GM23338 (cell line): ENCODE data around the gene LEP. TPM values are rescaled to one million over a fixed set of nuclear protein-coding genes. Genes with fewer than 3 reads are reported as not detected.

Experiments used
- ATAC-seq: fragments of 200-7000 bp; cut with Tn5 transposase; 3 replicates; pipeline ENCODE4 v1.9.1; 2020
- DNase-seq: peaks from one replicate; pipeline ENCODE4 v3.0.0-alpha.2; 2015; ENCODE audit warnings: low spot score
- H2AFZ ChIP-seq: fragments of 200-600 bp; sonication (generic); 2 replicates; pipeline ENCODE4 v1.8.0; 2016; ENCODE audit warnings: antibody characterized with exemption, mild to moderate bottlenecking, moderate library complexity
- H3F3A ChIP-seq: fragments of 200-600 bp; sonication (generic); replicated peaks from 2 replicates; pipeline ENCODE4 v1.8.0; 2017; ENCODE audit warnings: antibody characterized with exemption, mixed run types, low read depth
- H3K27ac ChIP-seq: fragments of 200-600 bp; sonication (generic); 2 replicates; pipeline ENCODE4 v1.6.1; 2016; ENCODE audit warnings: low read depth
- H3K27me3 ChIP-seq: fragments of 200-600 bp; sonication (generic); 2 replicates; pipeline ENCODE4 v1.8.0; 2016; ENCODE audit warnings: mild to moderate bottlenecking, mixed run types, moderate library complexity; ENCODE audit not compliant: insufficient read depth
- H3K36me3 ChIP-seq: fragments of 200-600 bp; sonication (generic); 2 replicates; pipeline ENCODE4 v1.8.0; 2016; ENCODE audit warnings: mild to moderate bottlenecking; ENCODE audit not compliant: insufficient read depth
- H3K4me1 ChIP-seq: fragments of 200-600 bp; sonication (generic); 2 replicates; pipeline ENCODE4 v1.8.0; 2016; ENCODE audit warnings: mild to moderate bottlenecking, moderate library complexity; ENCODE audit not compliant: insufficient read depth
- H3K4me2 ChIP-seq: fragments of 200-600 bp; sonication (generic); 2 replicates; pipeline ENCODE4 v1.7.1; 2017; ENCODE audit warnings: mixed run types
- H3K4me3 ChIP-seq: fragments of 200-600 bp; sonication (generic); 2 replicates; pipeline ENCODE4 v1.6.1; 2016; ENCODE audit warnings: mixed run types
- H3K79me2 ChIP-seq: fragments of 200-600 bp; sonication (generic); replicated peaks from 2 replicates; pipeline ENCODE4 v1.8.0; 2017; ENCODE audit warnings: mild to moderate bottlenecking; ENCODE audit not compliant: insufficient read depth
- H3K9me2 ChIP-seq: fragments of 200-600 bp; sonication (generic); 2 replicates; pipeline ENCODE4 v1.8.0; 2017; ENCODE audit not compliant: insufficient read depth
- H4K20me1 ChIP-seq: fragments of 200-600 bp; sonication (generic); replicated peaks from 2 replicates; pipeline ENCODE4 v1.8.0; 2017; ENCODE audit warnings: mild to moderate bottlenecking; ENCODE audit not compliant: insufficient read depth
- H3K27ac Mint-ChIP-seq: 2 replicates; pipeline ENCODE4 v1.8.0; 2020; ENCODE audit warnings: inconsistent platforms, mild to moderate bottlenecking, moderate library complexity, mixed read lengths
- H3K27me3 Mint-ChIP-seq: 3 replicates; pipeline ENCODE4 v1.8.0; 2022; ENCODE audit warnings: low read depth, mild to moderate bottlenecking, moderate library complexity, mixed read lengths, inconsistent platforms; ENCODE audit not compliant: insufficient read depth, poor library complexity
- H3K36me3 Mint-ChIP-seq: 3 replicates; pipeline ENCODE4 v1.8.0; 2021; ENCODE audit warnings: low read depth, mild to moderate bottlenecking, inconsistent platforms, moderate library complexity, mixed read lengths
- H3K4me1 Mint-ChIP-seq: 3 replicates; pipeline ENCODE4 v1.8.0; 2020; ENCODE audit warnings: mild to moderate bottlenecking, inconsistent platforms, mixed read lengths
- H3K4me3 Mint-ChIP-seq: 3 replicates; pipeline ENCODE4 v1.8.0; 2021; ENCODE audit warnings: moderate library complexity, mild to moderate bottlenecking, inconsistent platforms, mixed read lengths
- H3K9me3 Mint-ChIP-seq: 3 replicates; pipeline ENCODE4 v1.8.0; 2020; ENCODE audit warnings: moderate library complexity, mild to moderate bottlenecking, inconsistent platforms, mixed read lengths
- CREB1 ChIP-seq: fragments of 250-450 bp; sonication (Bioruptor Pico); IDR thresholded peaks from 2 replicates; pipeline ENCODE4 v1.5.0; 2020; ENCODE audit warnings: low read depth, mild to moderate bottlenecking, moderate library complexity
- EZH2 ChIP-seq: fragments of 200-600 bp; sonication (generic); IDR thresholded peaks from one replicate; pipeline ENCODE4 v1.8.0; 2017; ENCODE audit warnings: antibody characterized with exemption, mild to moderate bottlenecking, low read depth; ENCODE audit not compliant: unreplicated experiment
- EZH2phosphoT487 ChIP-seq: fragments of 200-600 bp; sonication (generic); IDR thresholded peaks from one replicate; pipeline ENCODE4 v1.8.1; 2018; ENCODE audit warnings: antibody characterized with exemption; ENCODE audit not compliant: unreplicated experiment
- JUNB ChIP-seq: IDR thresholded peaks from one replicate; pipeline ENCODE4 v1.6.1; 2016; ENCODE audit warnings: antibody characterized with exemption; ENCODE audit not compliant: unreplicated experiment
- POLR2AphosphoS5 ChIP-seq: IDR thresholded peaks from 2 replicates; pipeline ENCODE4 v1.6.1; 2016; ENCODE audit warnings: antibody characterized with exemption, low read depth
- STAT1 ChIP-seq: IDR thresholded peaks from one replicate; pipeline ENCODE4 v1.6.1; 2016; ENCODE audit warnings: antibody characterized with exemption; ENCODE audit not compliant: unreplicated experiment
- polyA plus RNA-seq: library from polyadenylated mRNA; unstranded; fragments of >200 nt; fragmentation: Nextera tagmentation; extraction: Ambion mirVana; gene quantifications from 2 replicates; pipeline ENCODE4 v1.2.1, GENCODE V29; 2016
- total RNA-seq: library from RNA; depleted of rRNA; stranded (reverse); fragments of >200 nt; shearing (Covaris generic); gene quantifications from 2 replicates; pipeline ENCODE4 v1.2.3, GENCODE V29; 2014
- TF ChIP-seq, protein P1 (sequence below), 2 experiments: fragments of 200-600 bp in 1 of 2; sonication (generic) in 1 of 2; conservative IDR thresholded peaks; 2 replicates each; pipeline versions ENCODE4 v1.5.1 to v1.6.1; 2016 to 2017; ENCODE audit warnings: antibody characterized with exemption in 2 of 2, low read depth in 2 of 2, mild to moderate bottlenecking in 2 of 2, moderate library complexity in 1 of 2
- TF ChIP-seq, protein P2 (sequence below): fragments of 250-450 bp; sonication (Bioruptor Pico); IDR thresholded peaks from 2 replicates; pipeline ENCODE4 v1.5.0; 2020; ENCODE audit warnings: mild to moderate bottlenecking, moderate library complexity
- TF ChIP-seq, protein P3 (sequence below): IDR thresholded peaks from one replicate; pipeline ENCODE4 v1.6.1; 2018; ENCODE audit warnings: antibody characterized with exemption; ENCODE audit not compliant: unreplicated experiment

Gene LEP
- total and polyA plus RNA-seq, 2 experiments from 2014 or later: not detected

DNA sequence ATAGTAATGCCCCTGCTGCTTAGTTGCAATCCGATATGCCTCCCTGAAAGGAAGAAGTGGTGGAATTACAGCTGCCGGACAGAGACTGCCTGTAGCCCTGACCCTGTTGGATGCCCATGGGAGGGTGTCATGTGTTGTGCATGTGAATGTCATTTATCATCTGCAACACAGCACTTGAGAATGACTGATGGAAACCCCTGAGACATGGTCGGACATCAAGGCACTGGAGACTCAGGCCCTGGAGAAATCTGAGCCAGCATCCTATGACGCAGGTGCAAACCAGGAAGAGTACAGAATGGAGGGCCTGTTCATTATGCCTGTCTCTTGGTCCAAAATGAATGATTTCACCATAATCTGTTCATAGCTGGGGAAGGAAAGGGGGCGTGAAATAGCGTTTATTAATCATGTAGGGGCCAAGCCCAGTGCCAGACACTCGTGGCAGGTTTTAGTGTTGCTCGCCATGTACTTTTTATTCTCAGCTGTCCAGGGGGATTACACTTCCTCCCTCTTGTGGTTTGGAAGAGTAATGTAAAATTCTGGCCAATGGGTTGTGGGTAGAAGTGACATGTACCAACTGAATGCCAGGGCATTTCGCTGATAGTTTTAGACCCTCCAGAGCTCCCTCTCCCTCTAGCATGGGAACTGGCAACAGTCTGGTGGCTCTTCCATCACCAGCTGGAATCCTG lies 23.0 kb upstream of the LEP start:
- no peaks in the 10 kb centered on the region; the same call in 2 of the 3 replicates for H3K36me3 Mint-ChIP-seq
- Histone ChIP-seq H3K4me2 (no peak overlapping the region), H4K20me1 (no peaks in the 10 kb centered on the region), H3F3A (no peaks in the 10 kb centered on the region), H3K4me3 (no peak overlapping the region), H3K4me1 (no peaks in the 10 kb centered on the region; the same call in 1 of the 2 replicates), H2AFZ (no peak overlapping the region), H3K79me2 (no peaks in the 10 kb centered on the region), H3K36me3 (no peaks in the 10 kb centered on the region), H3K27ac (no peak overlapping the region), H3K27me3 (no peaks in the 10 kb centered on the region), H3K9me2 (peaks cover 4% of the 10 kb centered on the region; the same call in 1 of the 2 replicates)
- ATAC-seq (peak; percentile 50; the same call in 2 of the 3 replicates), DNase-seq (peak; percentile 52)
- peaks cover 17% of the 10 kb centered on the region for H3K4me1 Mint-ChIP-seq
- H3K27me3 Mint-ChIP-seq: peaks cover 3% of the 10 kb centered on the region
- no peaks in the 10 kb centered on the region for H3K9me3 Mint-ChIP-seq
- H3K4me3 Mint-ChIP-seq: no peak overlapping the region
- no peak overlapping the region for H3K27ac Mint-ChIP-seq
- TF ChIP-seq JUNB (no peak), STAT1 (no peak), EZH2 (no peak)
- TF ChIP-seq, protein P1, sequence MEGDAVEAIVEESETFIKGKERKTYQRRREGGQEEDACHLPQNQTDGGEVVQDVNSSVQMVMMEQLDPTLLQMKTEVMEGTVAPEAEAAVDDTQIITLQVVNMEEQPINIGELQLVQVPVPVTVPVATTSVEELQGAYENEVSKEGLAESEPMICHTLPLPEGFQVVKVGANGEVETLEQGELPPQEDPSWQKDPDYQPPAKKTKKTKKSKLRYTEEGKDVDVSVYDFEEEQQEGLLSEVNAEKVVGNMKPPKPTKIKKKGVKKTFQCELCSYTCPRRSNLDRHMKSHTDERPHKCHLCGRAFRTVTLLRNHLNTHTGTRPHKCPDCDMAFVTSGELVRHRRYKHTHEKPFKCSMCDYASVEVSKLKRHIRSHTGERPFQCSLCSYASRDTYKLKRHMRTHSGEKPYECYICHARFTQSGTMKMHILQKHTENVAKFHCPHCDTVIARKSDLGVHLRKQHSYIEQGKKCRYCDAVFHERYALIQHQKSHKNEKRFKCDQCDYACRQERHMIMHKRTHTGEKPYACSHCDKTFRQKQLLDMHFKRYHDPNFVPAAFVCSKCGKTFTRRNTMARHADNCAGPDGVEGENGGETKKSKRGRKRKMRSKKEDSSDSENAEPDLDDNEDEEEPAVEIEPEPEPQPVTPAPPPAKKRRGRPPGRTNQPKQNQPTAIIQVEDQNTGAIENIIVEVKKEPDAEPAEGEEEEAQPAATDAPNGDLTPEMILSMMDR (conservative IDR thresholded peaks at IDR 0.05; ENCODE audit: low read depth in 2 of 2): peak; percentile 53 to 54

DNA sequence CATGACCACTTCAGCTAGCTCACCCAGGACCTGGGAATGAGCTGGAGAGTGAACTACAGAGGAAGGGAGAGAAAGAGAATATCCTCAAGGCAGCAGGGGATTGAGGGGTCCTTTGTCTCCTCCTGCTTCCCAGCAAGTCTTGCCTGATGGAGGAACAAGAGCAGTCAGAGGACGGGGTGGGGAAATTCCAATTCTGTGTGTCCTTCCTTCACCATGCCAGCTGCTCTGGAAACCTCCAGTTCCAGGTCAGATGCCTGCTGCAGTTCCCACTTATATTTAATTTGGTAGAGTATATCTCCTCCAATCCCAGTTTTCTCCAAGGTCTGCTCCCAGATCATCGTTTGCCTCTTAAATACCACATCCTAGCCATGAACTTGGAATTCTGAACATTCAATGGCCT lies 21.4 kb upstream of the LEP start:
- H3K27me3 ChIP-seq: no peaks in the 10 kb centered on the region
- Mint-ChIP-seq H3K27me3 (peaks cover 2% of the 10 kb centered on the region), H3K36me3 (no peaks in the 10 kb centered on the region), H3K27ac (no peak overlapping the region), H3K4me3 (no peak overlapping the region), H3K4me1 (peaks cover 14% of the 10 kb centered on the region), H3K9me3 (no peaks in the 10 kb centered on the region)
- H3K9me2 ChIP-seq: peaks cover 4% of the 10 kb centered on the region; the same call in 1 of the 2 replicates
- no peak overlapping the region for H3K27ac ChIP-seq
- H3K79me2 ChIP-seq: no peaks in the 10 kb centered on the region
- H3K36me3 ChIP-seq: no peaks in the 10 kb centered on the region
- H2AFZ ChIP-seq: no peak overlapping the region; the same call in 1 of the 2 replicates
- DNase-seq (no peak), ATAC-seq (no peak)
- H3K4me1 ChIP-seq: no peaks in the 10 kb centered on the region
- H3K4me3 ChIP-seq: no peak overlapping the region
- no peak overlapping the region for H3K4me2 ChIP-seq
- no peaks in the 10 kb centered on the region for H3F3A ChIP-seq
- H4K20me1 ChIP-seq: no peaks in the 10 kb centered on the region
- TF ChIP-seq, protein P2, sequence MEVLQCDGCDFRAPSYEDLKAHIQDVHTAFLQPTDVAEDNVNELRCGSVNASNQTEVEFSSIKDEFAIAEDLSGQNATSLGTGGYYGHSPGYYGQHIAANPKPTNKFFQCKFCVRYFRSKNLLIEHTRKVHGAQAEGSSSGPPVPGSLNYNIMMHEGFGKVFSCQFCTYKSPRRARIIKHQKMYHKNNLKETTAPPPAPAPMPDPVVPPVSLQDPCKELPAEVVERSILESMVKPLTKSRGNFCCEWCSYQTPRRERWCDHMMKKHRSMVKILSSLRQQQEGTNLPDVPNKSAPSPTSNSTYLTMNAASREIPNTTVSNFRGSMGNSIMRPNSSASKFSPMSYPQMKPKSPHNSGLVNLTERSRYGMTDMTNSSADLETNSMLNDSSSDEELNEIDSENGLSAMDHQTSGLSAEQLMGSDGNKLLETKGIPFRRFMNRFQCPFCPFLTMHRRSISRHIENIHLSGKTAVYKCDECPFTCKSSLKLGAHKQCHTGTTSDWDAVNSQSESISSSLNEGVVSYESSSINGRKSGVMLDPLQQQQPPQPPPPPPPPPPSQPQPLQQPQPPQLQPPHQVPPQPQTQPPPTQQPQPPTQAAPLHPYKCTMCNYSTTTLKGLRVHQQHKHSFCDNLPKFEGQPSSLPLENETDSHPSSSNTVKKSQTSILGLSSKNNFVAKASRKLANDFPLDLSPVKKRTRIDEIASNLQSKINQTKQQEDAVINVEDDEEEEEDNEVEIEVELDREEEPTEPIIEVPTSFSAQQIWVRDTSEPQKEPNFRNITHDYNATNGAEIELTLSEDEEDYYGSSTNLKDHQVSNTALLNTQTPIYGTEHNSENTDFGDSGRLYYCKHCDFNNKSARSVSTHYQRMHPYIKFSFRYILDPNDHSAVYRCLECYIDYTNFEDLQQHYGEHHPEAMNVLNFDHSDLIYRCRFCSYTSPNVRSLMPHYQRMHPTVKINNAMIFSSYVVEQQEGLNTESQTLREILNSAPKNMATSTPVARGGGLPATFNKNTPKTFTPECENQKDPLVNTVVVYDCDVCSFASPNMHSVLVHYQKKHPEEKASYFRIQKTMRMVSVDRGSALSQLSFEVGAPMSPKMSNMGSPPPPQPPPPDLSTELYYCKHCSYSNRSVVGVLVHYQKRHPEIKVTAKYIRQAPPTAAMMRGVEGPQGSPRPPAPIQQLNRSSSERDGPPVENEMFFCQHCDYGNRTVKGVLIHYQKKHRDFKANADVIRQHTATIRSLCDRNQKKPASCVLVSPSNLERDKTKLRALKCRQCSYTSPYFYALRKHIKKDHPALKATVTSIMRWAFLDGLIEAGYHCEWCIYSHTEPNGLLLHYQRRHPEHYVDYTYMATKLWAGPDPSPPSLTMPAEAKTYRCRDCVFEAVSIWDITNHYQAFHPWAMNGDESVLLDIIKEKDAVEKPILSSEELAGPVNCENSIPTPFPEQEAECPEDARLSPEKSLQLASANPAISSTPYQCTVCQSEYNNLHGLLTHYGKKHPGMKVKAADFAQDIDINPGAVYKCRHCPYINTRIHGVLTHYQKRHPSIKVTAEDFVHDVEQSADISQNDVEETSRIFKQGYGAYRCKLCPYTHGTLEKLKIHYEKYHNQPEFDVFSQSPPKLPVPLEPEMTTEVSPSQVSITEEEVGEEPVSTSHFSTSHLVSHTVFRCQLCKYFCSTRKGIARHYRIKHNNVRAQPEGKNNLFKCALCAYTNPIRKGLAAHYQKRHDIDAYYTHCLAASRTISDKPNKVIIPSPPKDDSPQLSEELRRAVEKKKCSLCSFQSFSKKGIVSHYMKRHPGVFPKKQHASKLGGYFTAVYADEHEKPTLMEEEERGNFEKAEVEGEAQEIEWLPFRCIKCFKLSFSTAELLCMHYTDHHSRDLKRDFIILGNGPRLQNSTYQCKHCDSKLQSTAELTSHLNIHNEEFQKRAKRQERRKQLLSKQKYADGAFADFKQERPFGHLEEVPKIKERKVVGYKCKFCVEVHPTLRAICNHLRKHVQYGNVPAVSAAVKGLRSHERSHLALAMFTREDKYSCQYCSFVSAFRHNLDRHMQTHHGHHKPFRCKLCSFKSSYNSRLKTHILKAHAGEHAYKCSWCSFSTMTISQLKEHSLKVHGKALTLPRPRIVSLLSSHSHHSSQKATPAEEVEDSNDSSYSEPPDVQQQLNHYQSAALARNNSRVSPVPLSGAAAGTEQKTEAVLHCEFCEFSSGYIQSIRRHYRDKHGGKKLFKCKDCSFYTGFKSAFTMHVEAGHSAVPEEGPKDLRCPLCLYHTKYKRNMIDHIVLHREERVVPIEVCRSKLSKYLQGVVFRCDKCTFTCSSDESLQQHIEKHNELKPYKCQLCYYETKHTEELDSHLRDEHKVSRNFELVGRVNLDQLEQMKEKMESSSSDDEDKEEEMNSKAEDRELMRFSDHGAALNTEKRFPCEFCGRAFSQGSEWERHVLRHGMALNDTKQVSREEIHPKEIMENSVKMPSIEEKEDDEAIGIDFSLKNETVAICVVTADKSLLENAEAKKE: no peak
- TF ChIP-seq POLR2AphosphoS5 (no peak), EZH2phosphoT487 (no peak), CREB1 (no peak)
- TF ChIP-seq, protein P3, sequence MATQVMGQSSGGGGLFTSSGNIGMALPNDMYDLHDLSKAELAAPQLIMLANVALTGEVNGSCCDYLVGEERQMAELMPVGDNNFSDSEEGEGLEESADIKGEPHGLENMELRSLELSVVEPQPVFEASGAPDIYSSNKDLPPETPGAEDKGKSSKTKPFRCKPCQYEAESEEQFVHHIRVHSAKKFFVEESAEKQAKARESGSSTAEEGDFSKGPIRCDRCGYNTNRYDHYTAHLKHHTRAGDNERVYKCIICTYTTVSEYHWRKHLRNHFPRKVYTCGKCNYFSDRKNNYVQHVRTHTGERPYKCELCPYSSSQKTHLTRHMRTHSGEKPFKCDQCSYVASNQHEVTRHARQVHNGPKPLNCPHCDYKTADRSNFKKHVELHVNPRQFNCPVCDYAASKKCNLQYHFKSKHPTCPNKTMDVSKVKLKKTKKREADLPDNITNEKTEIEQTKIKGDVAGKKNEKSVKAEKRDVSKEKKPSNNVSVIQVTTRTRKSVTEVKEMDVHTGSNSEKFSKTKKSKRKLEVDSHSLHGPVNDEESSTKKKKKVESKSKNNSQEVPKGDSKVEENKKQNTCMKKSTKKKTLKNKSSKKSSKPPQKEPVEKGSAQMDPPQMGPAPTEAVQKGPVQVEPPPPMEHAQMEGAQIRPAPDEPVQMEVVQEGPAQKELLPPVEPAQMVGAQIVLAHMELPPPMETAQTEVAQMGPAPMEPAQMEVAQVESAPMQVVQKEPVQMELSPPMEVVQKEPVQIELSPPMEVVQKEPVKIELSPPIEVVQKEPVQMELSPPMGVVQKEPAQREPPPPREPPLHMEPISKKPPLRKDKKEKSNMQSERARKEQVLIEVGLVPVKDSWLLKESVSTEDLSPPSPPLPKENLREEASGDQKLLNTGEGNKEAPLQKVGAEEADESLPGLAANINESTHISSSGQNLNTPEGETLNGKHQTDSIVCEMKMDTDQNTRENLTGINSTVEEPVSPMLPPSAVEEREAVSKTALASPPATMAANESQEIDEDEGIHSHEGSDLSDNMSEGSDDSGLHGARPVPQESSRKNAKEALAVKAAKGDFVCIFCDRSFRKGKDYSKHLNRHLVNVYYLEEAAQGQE: no peak
